Inflammatory macrophage (primary cell): Measurements from ENCODE around the gene NUP62.
"Not testable (repeated sequence)": the region's sequence is repeated elsewhere in the genome, so short reads cannot be mapped to it uniquely, and the experiment has no call there.

Experiments used
- DNase-seq, 2 donors: peaks; one replicate each; pipeline ENCODE4 v3.0.0-alpha.2; 2020 to 2022
- total RNA-seq, 18 experiments: gene quantifications; one replicate each; lab custom pipeline; 2026; ENCODE audit warnings: mixed read lengths in 6 of 18, inconsistent platforms in 2 of 18; lab: John Stamatoyannopoulos, UW

Gene NUP62
- 40.8 to 107 (median 56.8) reads per million in 18 experiments for total RNA-seq

GRCh38 chr19:49929121-49929610, at the start of gene NUP62, which contains the start of gene ATF5:
NUP62 (minus strand) TSS chr19:49929504; CDS start chr19:49909807, 19,697 bp downstream.
ATF5 (plus strand) TSS chr19:49929205; CDS start chr19:49930851, 1,646 bp downstream.
- peak; percentile 86 to 91 for DNase-seq

- DNase-seq, result no peak
These were observed 49.0 kb upstream of the NUP62 start for GRCh38 chr19:49978324-49978723.

GRCh38 chr19:49977881-49978280, 48.6 kb upstream of the NUP62 start:
- no peak for DNase-seq

- no peak for DNase-seq
These were observed 47.8 kb upstream of the NUP62 start for GRCh38 chr19:49977076-49977475.

GRCh38 chr19:49976496-49976895, 47.2 kb upstream of the NUP62 start:
- DNase-seq, result no peak

GRCh38 chr19:49975051-49975450, 45.7 kb upstream of the NUP62 start:
- no peak for DNase-seq

GRCh38 chr19:49973987-49974386, 44.7 kb upstream of the NUP62 start:
- peak; percentile 79 to 81 for DNase-seq

- no peak for DNase-seq
These were observed 43.5 kb upstream of the NUP62 start for GRCh38 chr19:49972841-49973240.

- DNase-seq, result no peak
These were observed 42.7 kb upstream of the NUP62 start for GRCh38 chr19:49971991-49972411.

- DNase-seq, result peak; percentile 68 to 72
These were observed 40.1 kb upstream of the NUP62 start for GRCh38 chr19:49969355-49969754.

- DNase-seq, result peak; percentile 66 to 91
These were observed 39.1 kb upstream of the NUP62 start for GRCh38 chr19:49968279-49968922.

- DNase-seq, result peak; percentile 53 to 61
These were observed 31.7 kb upstream of the NUP62 start, which contains the start of gene SIGLEC11 for GRCh38 chr19:49960980-49961379. SIGLEC11 (minus strand) TSS chr19:49961172; CDS start chr19:49961081, 91 bp downstream.

- DNase-seq, result not testable (repeated sequence)
These were observed 30.6 kb upstream of the NUP62 start for GRCh38 chr19:49959892-49960291.

GRCh38 chr19:49958596-49958995, 29.3 kb upstream of the NUP62 start:
- DNase-seq, result not testable (repeated sequence)

GRCh38 chr19:49958144-49958543, 28.8 kb upstream of the NUP62 start:
- DNase-seq, result not testable (repeated sequence)

- DNase-seq, result no peak
These were observed 28.1 kb upstream of the NUP62 start for GRCh38 chr19:49957262-49957915.

- no peak for DNase-seq
These were observed 26.8 kb upstream of the NUP62 start for GRCh38 chr19:49956115-49956495.

GRCh38 chr19:49954933-49955332, 25.6 kb upstream of the NUP62 start:
- no peak for DNase-seq

GRCh38 chr19:49954092-49954829, 25.0 kb upstream of the NUP62 start:
- DNase-seq, result peak; percentile 46 to 68

GRCh38 chr19:49953416-49953815, 24.1 kb upstream of the NUP62 start:
- DNase-seq, result peak; percentile 63 to 75

GRCh38 chr19:49952906-49953305, 23.6 kb upstream of the NUP62 start:
- no peak for DNase-seq

- DNase-seq, result no peak
These were observed 23.2 kb upstream of the NUP62 start for GRCh38 chr19:49952479-49952836.

GRCh38 chr19:49951806-49952478, 22.6 kb upstream of the NUP62 start:
- no peak for DNase-seq
